ENCODE data around the gene NINL. TPM values are rescaled to one million over a fixed set of nuclear protein-coding genes. Genes with fewer than 3 reads are reported as not detected.
A peak's percentile ranks its signal among the peaks of the same experiment; 100 is the strongest.

The NINL gene
- total RNA-seq, 1 experiment from 2014 or later, result 31.5 TPM

DNA sequence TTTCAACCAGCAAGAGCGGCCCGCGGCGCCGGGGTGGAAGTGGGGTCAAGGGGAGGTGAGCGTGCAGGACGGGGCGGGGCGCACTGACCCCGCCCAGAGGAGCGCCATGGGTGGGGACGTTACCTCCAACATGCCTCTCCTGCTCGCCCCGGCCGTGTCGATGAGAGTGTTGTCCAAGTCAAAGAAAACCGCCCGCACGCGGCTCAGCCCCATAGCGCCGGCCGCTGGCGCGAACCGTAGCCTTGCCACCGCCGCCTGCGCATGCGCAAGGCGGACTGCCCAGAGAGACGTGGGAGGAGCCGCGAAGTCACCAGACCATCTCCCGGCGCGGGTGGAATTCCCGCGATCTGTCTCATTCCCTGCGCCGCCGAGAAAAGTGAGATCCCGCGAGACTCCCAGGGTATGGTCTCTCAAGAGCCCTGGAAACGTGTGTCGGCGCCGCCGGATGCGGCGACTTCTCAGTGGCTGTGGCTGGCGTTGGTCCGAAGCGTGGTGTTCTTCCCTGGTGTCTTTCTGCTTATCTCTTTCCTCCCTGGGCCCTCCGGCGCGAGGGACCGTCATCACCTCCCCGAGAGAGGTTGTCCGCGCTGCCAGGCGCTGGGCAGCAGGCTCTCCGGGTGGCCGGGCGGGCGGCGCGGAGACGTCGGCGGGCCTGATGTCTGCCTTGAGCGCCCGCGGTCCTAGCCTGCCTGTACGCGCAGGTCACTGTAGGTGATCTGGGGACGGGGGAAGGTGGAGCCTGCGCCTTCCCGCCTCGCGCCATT lies 38.6 kb upstream of the NINL start, which contains the start of gene NANP:
TSS of gene NANP (minus strand) at position 279 of the 764 bp plus-strand sequence. CDS start at position 213, 66 bp downstream.
- ChIA-PET CTCF (no interaction called here), POLR2A (ENCODE audit: low non-redundant PET) (no interaction called here)
- H3K4me1 ChIP-seq (ENCODE audit: insufficient read depth, low read length, poor library complexity, severe bottlenecking), result peaks cover 8% of the 10 kb centered on the region
- peak; percentile 99 for DNase-seq (ENCODE audit: low spot score)
- H3K36me3 ChIP-seq (ENCODE audit: insufficient read depth, low read length, poor library complexity, severe bottlenecking), result peaks cover 8% of the 10 kb centered on the region
- BruUV-seq (replicated peaks), result no TSS peak
- peak within 1 kb of the TSS; percentile 98 for H3K4me3 ChIP-seq (ENCODE audit: low read depth, low read length, poor library complexity, severe bottlenecking)
- no peaks in the 10 kb centered on the region for H3K9me3 ChIP-seq (ENCODE audit: low read depth, low read length, poor library complexity, severe bottlenecking)
- TF ChIP-seq, protein P1, sequence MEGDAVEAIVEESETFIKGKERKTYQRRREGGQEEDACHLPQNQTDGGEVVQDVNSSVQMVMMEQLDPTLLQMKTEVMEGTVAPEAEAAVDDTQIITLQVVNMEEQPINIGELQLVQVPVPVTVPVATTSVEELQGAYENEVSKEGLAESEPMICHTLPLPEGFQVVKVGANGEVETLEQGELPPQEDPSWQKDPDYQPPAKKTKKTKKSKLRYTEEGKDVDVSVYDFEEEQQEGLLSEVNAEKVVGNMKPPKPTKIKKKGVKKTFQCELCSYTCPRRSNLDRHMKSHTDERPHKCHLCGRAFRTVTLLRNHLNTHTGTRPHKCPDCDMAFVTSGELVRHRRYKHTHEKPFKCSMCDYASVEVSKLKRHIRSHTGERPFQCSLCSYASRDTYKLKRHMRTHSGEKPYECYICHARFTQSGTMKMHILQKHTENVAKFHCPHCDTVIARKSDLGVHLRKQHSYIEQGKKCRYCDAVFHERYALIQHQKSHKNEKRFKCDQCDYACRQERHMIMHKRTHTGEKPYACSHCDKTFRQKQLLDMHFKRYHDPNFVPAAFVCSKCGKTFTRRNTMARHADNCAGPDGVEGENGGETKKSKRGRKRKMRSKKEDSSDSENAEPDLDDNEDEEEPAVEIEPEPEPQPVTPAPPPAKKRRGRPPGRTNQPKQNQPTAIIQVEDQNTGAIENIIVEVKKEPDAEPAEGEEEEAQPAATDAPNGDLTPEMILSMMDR (conservative IDR thresholded peaks at IDR 0.05; ENCODE audit: low read depth, low read length), result 0 out of 2 replicates have a peak, but pooled peaks have one; percentile 12
- TF ChIP-seq EZH2 (IDR thresholded peaks at IDR 0.05; ENCODE audit: borderline replicate concordance, low read depth, low read length, poor library complexity, severe bottlenecking), result no peak
- peak within 1 kb of the TSS; percentile 93 for H3K27ac ChIP-seq (ENCODE audit: low read depth, low read length, poor library complexity, severe bottlenecking)
- H3K27me3 ChIP-seq (replicated peaks; ENCODE audit: insufficient read depth, low read depth, low read length, poor library complexity), result no peaks in the 10 kb centered on the region
- intact Hi-C loops (cut with micrococcal nuclease; ENCODE audit: unreplicated experiment), result no loop called here

DNA sequence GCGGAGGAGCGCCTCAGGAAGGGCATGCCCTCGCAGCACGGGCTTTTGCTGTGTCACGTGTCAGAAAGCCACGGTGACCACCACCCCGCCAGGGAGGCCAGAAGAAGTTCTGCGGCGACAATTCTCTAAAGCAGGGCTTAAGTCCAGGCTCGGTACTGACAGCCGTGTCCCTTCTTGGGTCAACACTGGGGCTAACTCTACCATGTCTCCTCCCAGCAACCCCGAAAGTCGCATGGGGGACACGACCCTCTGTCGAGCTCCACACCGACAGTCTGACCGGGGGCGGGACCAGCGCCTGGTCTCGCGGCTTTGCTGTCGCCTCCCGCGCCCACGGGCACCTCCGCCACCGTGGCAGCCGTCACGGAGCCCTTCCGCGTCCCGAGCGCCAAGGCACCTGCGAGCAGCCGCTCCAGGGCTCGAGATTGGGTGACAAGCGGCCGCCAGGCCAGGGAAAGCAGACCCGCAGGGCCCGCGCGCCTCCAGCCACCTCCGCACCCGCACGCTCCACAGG lies 37.9 kb upstream of the NINL start:
- intact Hi-C loops (cut with micrococcal nuclease; ENCODE audit: unreplicated experiment), result no loop called here
- Histone ChIP-seq H3K4me3 (ENCODE audit: low read depth, low read length, poor library complexity, severe bottlenecking) (peak overlapping the region; percentile 98), H3K27me3 (replicated peaks; ENCODE audit: insufficient read depth, low read depth, low read length, poor library complexity) (no peaks in the 10 kb centered on the region), H3K27ac (ENCODE audit: low read depth, low read length, poor library complexity, severe bottlenecking) (peak overlapping the region; percentile 93), H3K4me1 (ENCODE audit: insufficient read depth, low read length, poor library complexity, severe bottlenecking) (peaks cover 8% of the 10 kb centered on the region), H3K9me3 (ENCODE audit: low read depth, low read length, poor library complexity, severe bottlenecking) (no peaks in the 10 kb centered on the region), H3K36me3 (ENCODE audit: insufficient read depth, low read length, poor library complexity, severe bottlenecking) (peaks cover 8% of the 10 kb centered on the region)
- no TSS peak for BruUV-seq (replicated peaks)
- CTCF ChIA-PET, result no interaction called here
- POLR2A ChIA-PET (ENCODE audit: low non-redundant PET), result no interaction called here
- TF ChIP-seq, protein P1 (conservative IDR thresholded peaks at IDR 0.05; ENCODE audit: low read depth, low read length), result no peak
- TF ChIP-seq EZH2 (IDR thresholded peaks at IDR 0.05; ENCODE audit: borderline replicate concordance, low read depth, low read length, poor library complexity, severe bottlenecking), result no peak
- no peak for DNase-seq (ENCODE audit: low spot score)

DNA sequence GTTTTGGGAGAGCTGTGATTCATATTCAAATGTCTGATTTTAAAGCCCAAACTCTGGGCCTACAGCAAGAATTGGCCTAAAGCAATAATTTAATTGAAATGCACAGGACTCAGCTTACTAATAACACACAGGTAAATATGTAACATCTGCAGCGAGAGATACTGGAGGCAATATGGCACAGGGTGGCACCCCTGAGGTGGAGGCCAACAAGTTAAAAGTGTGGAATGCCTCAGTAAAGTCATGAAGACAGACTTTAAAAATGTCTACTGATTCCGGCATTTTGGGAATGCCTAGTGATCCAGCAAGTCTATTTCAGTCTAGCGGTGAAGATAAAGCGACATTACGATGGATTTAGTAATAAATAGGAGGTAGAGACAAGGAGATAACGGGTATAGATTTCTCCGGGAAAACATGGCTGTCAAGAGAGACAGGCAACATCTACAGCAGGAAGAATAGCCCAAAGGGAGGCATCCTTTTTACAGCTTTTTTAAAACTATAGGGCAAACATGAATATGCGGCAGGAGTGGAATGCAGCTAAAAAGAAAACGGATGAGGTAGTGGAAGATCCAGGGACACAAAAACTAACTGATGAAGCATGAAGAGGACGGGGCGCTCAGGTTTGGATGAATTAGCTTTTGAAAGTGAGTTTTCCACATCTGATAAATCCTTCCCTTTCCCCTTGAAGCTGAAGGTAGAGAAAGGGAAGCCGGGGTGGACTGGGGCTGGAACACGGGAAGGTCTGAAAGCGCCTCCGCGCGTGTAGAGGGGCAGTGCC lies 37.3 kb upstream of the NINL start:
- peak; percentile 15 for DNase-seq (ENCODE audit: low spot score)
- Histone ChIP-seq H3K27me3 (replicated peaks; ENCODE audit: insufficient read depth, low read depth, low read length, poor library complexity) (no peaks in the 10 kb centered on the region), H3K4me3 (ENCODE audit: low read depth, low read length, poor library complexity, severe bottlenecking) (peak overlapping the region; percentile 98), H3K9me3 (ENCODE audit: low read depth, low read length, poor library complexity, severe bottlenecking) (no peaks in the 10 kb centered on the region), H3K4me1 (ENCODE audit: insufficient read depth, low read length, poor library complexity, severe bottlenecking) (peaks cover 8% of the 10 kb centered on the region), H3K27ac (ENCODE audit: low read depth, low read length, poor library complexity, severe bottlenecking) (peak overlapping the region; percentile 93), H3K36me3 (ENCODE audit: insufficient read depth, low read length, poor library complexity, severe bottlenecking) (peaks cover 8% of the 10 kb centered on the region)
- TF ChIP-seq, protein P1 (conservative IDR thresholded peaks at IDR 0.05; ENCODE audit: low read depth, low read length), result no peak
- TF ChIP-seq EZH2 (IDR thresholded peaks at IDR 0.05; ENCODE audit: borderline replicate concordance, low read depth, low read length, poor library complexity, severe bottlenecking), result no peak
- ChIA-PET POLR2A (ENCODE audit: low non-redundant PET) (no interaction called here), CTCF (no interaction called here)
- intact Hi-C loops (cut with micrococcal nuclease; ENCODE audit: unreplicated experiment), result no loop called here
- TSS peak; percentile 32 for BruUV-seq (replicated peaks)

Data from A673 (cell line).